NCI-H146 treated with DMSO at 0.1 percent for 48 hours (cell line): ENCODE measurements around the gene DPM3.
A peak's percentile ranks its signal among the peaks of the same experiment; 100 is the strongest.
"Not testable (repeated sequence)": the region's sequence is repeated elsewhere in the genome, so short reads cannot be mapped to it uniquely, and the experiment has no call there.

Experiments
- DNase-seq: peaks from one replicate; lab custom pipeline; 2025; ENCODE audit not compliant: unreplicated experiment; lab: John Stamatoyannopoulos, UW

Gene DPM3

DNA sequence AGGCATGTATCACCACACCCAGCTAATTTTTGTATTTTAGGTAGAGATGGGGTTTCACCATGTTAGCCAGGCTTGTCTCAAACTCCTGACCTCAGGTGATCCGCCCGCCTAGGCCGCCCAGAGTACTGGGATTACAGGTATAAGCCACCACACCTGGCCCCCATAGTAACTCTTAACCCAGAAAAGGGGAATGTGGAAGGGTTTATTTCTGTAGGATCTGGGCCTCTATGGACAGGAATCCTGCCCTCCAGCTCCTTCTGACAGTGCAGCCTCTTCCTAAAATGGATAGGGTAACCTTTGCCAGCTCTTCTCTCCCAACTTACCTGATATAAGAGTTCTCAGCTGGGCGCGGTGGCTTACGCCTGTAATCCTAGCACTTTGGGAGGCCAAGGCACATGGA lies 22.3 kb upstream of the DPM3 start:
- DNase-seq: not testable (repeated sequence)

DNA sequence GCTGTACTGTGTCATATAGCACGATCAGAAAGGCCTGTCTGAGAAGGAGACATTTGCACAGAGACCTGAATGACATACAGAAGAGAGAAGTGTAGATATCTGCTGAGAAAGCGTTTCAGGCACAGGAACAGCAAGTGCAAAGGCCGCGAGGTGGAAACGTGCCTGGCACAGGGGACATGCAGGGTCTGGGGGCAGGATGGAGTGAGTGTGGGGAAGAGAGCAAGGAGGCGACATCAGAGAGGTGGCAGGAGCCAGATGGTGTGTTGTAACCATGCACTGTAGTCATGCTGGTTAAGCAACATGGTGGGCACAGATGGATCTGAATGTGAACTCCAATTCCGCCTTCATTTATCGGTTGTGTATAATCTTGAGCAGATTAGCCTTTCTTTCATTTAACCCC lies 19.8 kb upstream of the DPM3 start:
- no peak for DNase-seq

GRCh38 chr1:155158991-155159390 lies 18.7 kb upstream of the DPM3 start:
- peak; percentile 20 for DNase-seq

GRCh38 chr1:155155996-155156643 lies 15.8 kb upstream of the DPM3 start:
- DNase-seq: not testable (repeated sequence)

DNA sequence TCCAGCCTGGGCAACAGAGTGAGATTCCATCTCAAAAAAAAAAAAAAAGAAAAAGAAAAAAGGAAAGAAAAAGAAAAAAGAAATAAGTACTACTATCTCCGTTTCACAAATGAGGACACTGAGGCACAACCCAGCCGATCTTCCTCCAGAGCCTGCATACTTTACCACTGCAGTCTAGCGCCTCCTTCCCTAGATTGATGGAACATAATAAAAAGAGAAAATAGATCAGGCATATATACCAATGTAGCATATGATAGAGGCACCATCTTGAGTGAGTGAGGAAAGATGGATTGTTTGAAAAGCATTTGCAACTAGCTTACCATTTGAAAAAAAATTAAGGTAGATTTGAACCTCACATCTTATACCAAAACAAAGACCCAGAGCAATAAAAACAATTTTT lies 5.2 kb upstream of the DPM3 start:
- DNase-seq: no peak

GRCh38 chr1:155141749-155142148 lies 1.4 kb upstream of the DPM3 start:
- no peak for DNase-seq

- DNase-seq: no peak
Observed at GRCh38 chr1:155140630-155140953, 261 bp upstream of the DPM3 start.

- no peak for DNase-seq
Observed at GRCh38 chr1:155137154-155137949, 3.0 kb downstream of the DPM3 start.

GRCh38 chr1:155136748-155137147 lies 3.6 kb downstream of the DPM3 start:
- no peak for DNase-seq

GRCh38 chr1:155135415-155136028 lies 4.8 kb downstream of the DPM3 start, which contains the start of gene SLC50A1:
TSS of gene SLC50A1 (plus strand) at chr1:155135852. CDS start at chr1:155135912, 60 bp downstream.
- peak; percentile 87 for DNase-seq

GRCh38 chr1:155134880-155135414 lies 5.4 kb downstream of the DPM3 start:
- peak; percentile 52 for DNase-seq

- no peak for DNase-seq
Observed at GRCh38 chr1:155134322-155134721, 6.0 kb downstream of the DPM3 start.

GRCh38 chr1:155133799-155134281 lies 6.5 kb downstream of the DPM3 start:
- DNase-seq: no peak

- DNase-seq: no peak
Observed at GRCh38 chr1:155131856-155132255, 8.5 kb downstream of the DPM3 start.

DNA sequence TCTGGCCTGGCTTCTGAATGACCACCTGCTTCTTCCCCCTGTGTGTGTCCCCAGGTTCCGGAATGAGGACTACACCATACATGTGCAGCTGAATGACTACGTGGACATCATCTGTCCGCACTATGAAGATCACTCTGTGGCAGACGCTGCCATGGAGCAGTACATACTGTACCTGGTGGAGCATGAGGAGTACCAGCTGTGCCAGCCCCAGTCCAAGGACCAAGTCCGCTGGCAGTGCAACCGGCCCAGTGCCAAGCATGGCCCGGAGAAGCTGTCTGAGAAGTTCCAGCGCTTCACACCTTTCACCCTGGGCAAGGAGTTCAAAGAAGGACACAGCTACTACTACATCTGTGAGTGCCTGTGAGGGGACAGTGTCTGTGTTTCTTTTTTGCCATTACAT lies 9.0 kb downstream of the DPM3 start:
- no peak for DNase-seq

DNA sequence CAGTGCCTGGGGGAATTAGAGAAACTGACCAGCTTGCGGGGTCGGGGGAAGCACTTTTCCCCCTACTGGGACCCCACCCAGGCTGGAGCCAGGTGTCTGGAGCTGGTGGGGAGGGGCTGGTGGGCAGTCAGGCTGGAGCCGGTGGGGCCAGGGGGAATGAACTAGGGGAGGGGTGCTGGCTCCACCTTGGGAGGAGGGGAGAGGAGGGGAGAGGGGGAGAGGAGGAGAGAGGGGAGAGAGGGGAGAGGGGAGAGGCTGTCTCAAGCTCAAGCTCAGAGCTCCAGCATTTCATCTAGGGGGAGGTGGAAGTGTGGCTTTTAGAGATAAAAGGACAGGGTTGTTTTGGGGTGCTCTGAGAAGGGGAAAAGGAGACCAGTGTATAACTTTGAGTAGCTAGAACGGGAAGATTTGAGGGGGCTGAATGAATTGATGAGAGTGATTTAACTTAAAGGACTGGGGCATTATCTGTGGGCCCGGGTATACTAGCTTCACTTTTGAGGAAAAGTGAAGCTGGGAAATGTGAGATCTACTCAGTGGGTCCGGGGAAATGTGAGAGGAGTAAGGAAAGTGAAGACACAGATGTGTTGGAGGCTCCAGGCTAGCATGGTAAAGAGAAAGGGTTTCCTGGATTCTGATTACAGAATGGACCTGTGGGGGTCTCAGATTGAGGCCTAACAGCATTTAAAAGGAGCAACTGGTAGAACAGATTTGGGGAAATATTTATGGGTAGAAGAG lies 9.9 kb downstream of the DPM3 start:
- no peak for DNase-seq

DNA sequence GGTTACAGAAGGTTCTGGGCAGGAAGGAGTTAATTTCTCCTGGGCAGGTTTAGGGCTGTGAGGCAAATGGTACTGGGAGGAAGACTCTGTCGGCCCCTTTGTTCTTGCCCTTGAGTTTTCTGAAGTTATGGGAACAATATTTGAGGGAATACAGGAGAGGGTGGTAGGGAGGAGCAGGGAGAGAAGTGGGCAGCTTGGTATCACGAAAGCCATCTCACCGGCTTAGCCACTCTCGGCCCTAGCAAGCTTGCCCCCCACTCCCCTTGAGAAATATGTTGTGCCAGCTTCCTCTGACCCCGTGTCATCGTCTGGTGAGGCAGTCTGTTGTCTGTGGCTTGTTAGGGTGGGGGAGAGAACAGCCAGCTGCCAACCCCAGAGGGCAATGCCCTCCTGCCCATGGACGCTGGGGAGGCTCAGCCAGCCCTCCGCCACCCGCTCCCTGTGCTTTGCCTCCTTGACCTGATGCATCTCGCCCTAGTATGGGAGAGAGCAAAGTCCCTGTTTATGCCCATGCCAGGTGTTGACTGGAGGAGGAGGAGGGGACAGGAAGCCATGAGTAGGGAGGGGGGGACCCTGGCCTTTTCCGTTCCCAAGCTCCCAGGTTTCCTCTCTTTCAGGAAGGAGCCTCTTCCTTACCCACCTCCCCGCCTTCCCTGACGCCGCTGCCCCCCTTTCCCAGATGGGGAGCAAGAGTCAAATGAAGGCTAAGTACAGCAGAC lies 11.4 kb downstream of the DPM3 start:
- DNase-seq: no peak

DNA sequence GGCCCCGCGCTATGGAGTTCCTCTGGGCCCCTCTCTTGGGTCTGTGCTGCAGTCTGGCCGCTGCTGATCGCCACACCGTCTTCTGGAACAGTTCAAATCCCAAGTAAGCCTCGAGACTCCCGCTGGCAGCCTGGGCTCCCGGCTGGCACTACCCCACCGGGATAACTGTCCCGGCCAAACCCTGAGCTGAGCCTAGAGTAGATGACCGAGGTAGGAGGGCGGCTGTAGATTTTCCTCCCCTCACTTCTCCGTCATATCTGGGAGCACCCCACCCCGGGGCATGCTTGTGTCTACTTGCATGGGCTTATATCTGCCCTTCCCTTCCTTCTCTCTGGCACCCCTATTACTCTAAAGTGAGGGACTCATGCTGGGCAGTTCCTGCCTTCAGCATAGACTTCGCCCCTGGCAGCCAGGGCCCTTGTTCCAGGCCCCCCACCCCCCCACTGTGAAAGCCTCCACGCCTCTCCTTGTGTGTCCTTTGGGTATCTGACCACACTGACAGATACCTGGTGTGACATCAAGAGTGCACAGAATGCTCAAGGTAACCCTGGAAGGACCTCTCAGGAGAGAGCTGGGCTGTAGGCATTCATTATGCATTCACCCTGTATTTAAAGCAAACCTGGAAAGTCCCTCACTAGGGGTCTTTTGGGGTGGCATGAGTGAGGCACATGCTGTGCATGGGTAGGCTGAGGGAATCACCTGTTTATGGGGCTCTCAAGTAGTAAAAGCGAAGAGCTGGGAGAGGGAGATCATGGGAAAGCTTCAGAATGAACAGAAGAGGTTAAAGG lies 12.2 kb downstream of the DPM3 start:
- no peak for DNase-seq

DNA sequence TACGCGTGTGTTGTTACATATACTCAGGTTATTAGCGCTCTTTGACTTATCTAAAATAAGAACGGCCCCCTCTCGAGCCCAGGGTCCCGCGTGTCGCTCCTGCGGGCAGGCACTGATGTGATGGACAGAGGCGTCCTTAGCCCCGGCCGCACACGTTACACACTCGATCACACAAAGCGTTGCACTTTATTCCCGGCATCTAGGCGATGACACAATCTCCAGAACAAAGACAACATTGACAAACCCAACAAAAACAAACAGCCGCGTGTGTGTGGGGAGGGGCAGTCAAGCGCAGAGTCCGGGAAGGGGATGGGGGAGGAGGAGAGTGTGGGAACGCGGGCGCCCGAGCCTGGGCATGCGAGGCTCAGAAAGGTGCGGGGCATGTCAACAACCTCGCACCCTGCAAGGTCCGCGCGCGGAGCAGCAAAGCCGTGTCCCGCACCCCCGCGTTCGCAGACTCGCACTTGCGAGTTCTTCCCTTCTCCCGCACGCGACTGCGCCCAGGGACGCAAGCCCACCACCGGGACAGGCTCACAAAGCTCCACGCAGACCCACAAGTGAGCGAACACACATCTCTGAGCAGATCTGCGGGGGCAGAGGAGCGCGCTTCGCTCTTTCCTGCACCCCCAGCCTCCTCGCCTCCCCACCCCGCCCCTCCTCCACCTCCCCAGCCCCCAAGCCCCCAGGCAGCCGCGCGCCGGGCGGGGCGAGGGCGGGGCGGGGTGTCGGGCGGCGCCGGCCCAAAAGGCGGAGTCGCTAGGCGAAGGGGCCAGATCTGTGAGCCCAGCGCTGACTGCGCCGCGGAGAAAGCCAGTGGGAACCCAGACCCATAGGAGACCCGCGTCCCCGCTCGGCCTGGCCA lies 13.0 kb downstream of the DPM3 start, which contains the start of gene EFNA1:
Gene EFNA1, plus strand, starts transcription at position 772 of the 862 bp plus-strand sequence. CDS start 102 bp downstream, outside the sequence.
- DNase-seq: no peak
